AG09309 (cell line): Measurements from ENCODE around the gene PCCA.

Source experiments
- DNase-seq: peaks from one replicate; pipeline ENCODE4 v3.0.0-alpha.2; 2010; ENCODE audit warnings: low read depth
- H3K4me3 ChIP-seq: 2 replicates; pipeline ENCODE4 v1.5.1; 2011; ENCODE audit warnings: mild to moderate bottlenecking, low read depth, low read length, moderate library complexity; ENCODE audit not compliant: control insufficient read depth
- TF ChIP-seq, protein P1 (sequence below): IDR thresholded peaks from 2 replicates; pipeline ENCODE4 v1.5.1; 2011; ENCODE audit warnings: mild to moderate bottlenecking, low read depth, low read length, inconsistent platforms; ENCODE audit not compliant: insufficient read depth, control insufficient read depth; ENCODE audit errors: missing control alignments

Gene PCCA

DNA sequence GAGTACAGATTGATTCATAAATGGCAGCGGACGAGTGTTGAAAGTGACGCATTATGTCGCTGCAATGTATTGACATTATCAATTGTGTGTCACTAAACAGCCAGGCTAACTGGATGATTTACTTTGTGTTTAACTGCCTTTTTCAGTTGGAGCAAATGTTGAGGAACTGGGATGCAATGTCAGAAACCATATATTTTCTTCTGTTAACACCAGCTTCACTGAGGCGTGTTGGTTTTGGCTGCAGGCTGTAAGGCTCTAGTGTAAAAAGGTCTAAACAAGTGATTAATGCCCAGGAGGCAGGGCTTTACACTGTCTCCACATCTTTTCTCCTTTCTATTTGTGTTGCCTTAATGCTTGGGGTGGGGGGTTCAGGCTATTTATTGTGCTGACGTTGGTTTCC lies 419.6 kb downstream of the PCCA start:
- DNase-seq = no peak
- H3K4me3 ChIP-seq = no peak overlapping the region
- TF ChIP-seq, protein P1, sequence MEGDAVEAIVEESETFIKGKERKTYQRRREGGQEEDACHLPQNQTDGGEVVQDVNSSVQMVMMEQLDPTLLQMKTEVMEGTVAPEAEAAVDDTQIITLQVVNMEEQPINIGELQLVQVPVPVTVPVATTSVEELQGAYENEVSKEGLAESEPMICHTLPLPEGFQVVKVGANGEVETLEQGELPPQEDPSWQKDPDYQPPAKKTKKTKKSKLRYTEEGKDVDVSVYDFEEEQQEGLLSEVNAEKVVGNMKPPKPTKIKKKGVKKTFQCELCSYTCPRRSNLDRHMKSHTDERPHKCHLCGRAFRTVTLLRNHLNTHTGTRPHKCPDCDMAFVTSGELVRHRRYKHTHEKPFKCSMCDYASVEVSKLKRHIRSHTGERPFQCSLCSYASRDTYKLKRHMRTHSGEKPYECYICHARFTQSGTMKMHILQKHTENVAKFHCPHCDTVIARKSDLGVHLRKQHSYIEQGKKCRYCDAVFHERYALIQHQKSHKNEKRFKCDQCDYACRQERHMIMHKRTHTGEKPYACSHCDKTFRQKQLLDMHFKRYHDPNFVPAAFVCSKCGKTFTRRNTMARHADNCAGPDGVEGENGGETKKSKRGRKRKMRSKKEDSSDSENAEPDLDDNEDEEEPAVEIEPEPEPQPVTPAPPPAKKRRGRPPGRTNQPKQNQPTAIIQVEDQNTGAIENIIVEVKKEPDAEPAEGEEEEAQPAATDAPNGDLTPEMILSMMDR = no peak

DNA sequence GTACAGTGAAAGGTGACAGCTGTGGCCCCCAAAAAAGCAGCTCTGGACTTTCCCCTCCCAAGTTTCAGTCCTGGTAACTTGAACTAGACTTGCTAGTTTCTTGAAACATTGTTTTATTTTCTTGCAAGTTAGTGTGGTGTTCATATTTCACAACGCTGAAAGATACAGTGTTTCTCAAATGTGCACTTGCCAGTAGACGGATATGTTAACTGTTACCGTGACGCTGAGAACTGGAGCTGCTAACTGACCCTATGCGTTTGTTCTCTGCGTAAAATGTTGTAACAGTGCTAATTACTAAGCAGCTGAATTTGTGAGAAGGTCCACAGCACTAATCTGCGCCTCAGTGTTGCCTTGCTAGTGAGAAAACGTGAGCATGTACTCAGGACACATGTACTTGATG lies 420.1 kb downstream of the PCCA start:
- no peak for DNase-seq
- H3K4me3 ChIP-seq = no peak overlapping the region
- TF ChIP-seq, protein P1 = no peak

DNA sequence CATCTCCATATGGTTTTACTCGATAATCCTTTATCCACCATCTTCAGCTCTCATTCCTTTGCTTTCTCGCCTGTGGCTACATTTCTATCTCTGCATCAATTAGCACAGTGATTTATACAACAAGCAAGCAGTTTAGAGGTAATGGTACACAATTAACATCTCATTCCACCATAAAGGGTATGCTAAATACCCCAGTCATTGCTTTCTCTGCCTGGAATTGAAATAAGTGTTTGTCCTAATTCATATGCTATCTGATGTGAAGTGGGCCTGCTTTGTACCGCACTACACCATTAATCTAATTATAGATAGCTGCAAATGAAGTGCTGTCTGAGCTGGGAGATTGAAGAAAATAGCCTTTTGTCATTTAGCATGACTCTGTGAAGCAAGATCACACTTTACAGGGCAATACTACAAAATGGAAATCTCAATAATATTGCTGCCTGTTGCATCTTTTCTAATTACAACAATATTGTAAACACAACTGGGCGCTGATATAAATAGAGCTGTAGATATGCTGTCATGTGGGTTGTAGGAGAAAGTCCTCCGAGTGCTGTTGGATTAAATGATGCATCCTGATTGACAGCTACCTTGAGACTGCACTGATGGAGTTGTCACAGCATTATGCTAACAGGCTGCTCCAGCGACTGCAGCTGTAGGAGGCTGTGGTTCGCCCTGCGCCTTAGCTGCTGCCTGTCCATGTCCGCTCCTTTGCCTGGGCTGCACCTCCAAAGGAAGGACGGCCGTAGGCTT lies 421.5 kb downstream of the PCCA start:
- H3K4me3 ChIP-seq = no peak overlapping the region
- TF ChIP-seq, protein P1 = no peak
- DNase-seq = no peak

DNA sequence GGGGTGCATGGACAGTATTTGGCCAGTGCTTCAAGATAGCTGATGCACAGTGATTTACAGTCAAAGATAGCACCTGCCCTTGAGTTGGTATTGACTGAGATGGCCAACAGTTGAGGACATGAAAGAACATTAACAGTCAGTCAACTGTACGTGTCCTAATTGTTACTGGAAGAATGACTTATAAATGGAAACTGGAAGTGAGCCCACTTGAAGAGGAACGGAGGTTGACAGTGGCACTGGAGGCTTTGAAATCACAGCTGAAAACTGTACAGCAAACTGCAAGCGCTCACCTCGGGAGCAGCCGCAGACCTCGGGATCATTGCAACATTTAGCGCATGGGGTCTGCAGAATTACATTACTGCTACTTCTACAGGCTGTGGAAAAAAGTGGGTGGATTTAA lies 422.6 kb downstream of the PCCA start:
- TF ChIP-seq, protein P1 = no peak
- no peak for DNase-seq
- H3K4me3 ChIP-seq = no peak overlapping the region

DNA sequence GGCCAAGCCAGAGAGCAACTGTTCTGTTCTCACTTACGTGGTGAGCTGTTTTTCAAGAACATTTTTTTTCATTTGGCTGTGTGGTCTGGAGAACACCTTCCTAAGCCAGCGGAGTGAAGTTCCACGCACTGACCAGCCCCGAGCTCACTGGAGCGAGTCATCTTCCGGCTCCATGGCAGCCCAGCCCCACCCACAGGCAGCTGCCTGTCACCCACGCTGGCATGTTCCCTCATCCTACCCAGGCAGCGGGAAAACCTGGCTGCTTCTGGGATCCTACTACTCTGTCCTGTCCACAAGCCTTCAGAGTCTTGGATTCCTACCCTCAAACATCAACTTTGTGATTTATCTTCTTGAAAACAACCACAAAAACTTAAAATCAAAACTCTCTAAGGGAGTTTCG lies 423.5 kb downstream of the PCCA start:
- H3K4me3 ChIP-seq = no peak overlapping the region
- no peak for DNase-seq
- TF ChIP-seq, protein P1 = no peak

DNA sequence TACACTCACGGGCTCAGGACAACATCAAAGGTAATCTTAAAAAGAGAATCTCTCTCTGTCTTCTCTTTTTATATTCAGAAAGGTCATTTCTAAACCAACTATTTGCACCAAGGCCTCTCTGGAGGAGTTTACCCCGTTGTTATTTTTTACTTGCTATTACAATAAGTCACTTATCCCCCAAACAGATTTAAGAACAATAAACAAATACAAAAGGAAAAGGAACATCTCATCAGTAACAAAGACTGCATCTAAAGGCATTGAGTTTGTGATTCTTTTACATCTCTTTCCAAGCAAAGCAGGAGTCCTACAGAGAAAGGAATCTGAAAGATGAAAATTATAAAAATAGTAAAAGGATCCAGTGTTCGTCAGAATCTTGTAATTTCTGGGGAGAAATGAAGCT lies 424.3 kb downstream of the PCCA start:
- TF ChIP-seq, protein P1 = no peak
- DNase-seq = no peak
- no peak overlapping the region for H3K4me3 ChIP-seq

DNA sequence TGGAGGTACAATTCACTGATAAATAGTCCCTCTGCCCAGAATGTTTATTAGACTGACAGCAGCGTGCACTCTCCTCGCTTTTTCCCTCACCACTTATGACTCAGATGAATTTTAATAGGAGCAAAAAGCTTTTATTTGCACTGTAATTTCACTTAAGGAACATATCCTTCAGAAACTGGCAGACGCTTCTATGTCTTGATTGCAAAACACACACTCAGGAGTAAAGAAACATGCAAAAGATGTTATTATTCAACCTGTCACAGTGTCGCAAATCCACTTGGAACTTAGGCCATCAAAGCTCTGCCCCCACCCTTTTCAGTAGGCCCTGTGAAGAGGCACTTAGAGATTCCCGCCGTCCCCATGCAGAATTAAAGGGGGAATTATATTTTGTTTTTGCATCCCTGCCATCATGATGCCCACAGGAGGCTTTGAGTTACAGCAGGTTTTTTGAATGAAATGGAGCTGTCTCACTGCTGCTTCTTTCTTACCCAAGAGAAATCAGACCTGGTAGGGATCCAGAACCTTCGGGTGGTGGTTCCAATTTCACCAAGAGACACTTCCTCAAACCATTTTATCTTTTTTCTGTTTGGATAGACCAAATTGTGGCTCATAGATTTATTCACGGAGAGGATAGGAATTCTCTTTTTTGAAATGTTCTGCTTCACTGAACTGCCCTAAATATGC lies 425.2 kb downstream of the PCCA start:
- TF ChIP-seq, protein P1 = no peak
- peak; percentile 47 for DNase-seq
- no peak overlapping the region for H3K4me3 ChIP-seq
